Smooth muscle cell (in vitro differentiated cells): Measurements from ENCODE around the gene NR0B1. TPM values are rescaled to one million over a fixed set of nuclear protein-coding genes. Genes with fewer than 3 reads are reported as not detected.

Experiments
- DNase-seq: peaks from one replicate; lab custom pipeline; 2025; ENCODE audit not compliant: unreplicated experiment; lab: John Stamatoyannopoulos, UW
- H2AFZ ChIP-seq: fragments of 200-600 bp; sonication (generic); 2 replicates; pipeline ENCODE4 v1.6.0; 2016; ENCODE audit warnings: antibody characterized with exemption, low read depth, mild to moderate bottlenecking
- H3F3A ChIP-seq: fragments of 200-600 bp; sonication (generic); 2 replicates; pipeline ENCODE4 v1.6.0; 2017; ENCODE audit warnings: antibody characterized with exemption, low read depth
- H3K27ac ChIP-seq: fragments of 200-600 bp; sonication (generic); 2 replicates; pipeline ENCODE4 v1.5.1; 2016; ENCODE audit warnings: low read depth, mild to moderate bottlenecking
- H3K27me3 ChIP-seq: fragments of 200-600 bp; sonication (generic); 2 replicates; pipeline ENCODE4 v1.6.1; 2016; ENCODE audit warnings: low read depth, mild to moderate bottlenecking
- H3K36me3 ChIP-seq: fragments of 200-600 bp; sonication (generic); 2 replicates; pipeline ENCODE4 v1.5.1; 2016; ENCODE audit warnings: low read depth
- H3K4me1 ChIP-seq: fragments of 200-600 bp; sonication (generic); 2 replicates; pipeline ENCODE4 v1.5.1; 2016; ENCODE audit warnings: low read depth
- H3K4me2 ChIP-seq: fragments of 200-600 bp; sonication (generic); 2 replicates; pipeline ENCODE4 v1.6.0; 2016; ENCODE audit warnings: mild to moderate bottlenecking
- H3K4me3 ChIP-seq: fragments of 200-600 bp; sonication (generic); 2 replicates; pipeline ENCODE4 v1.5.1; 2016; ENCODE audit warnings: mild to moderate bottlenecking
- H3K79me2 ChIP-seq: fragments of 200-600 bp; sonication (generic); 2 replicates; pipeline ENCODE4 v1.6.0; 2016; ENCODE audit warnings: low read depth, mild to moderate bottlenecking
- H3K9ac ChIP-seq: fragments of 200-600 bp; sonication (generic); 2 replicates; pipeline ENCODE4 v1.6.0; 2016; ENCODE audit warnings: low read depth
- H3K9me3 ChIP-seq: fragments of 200-600 bp; sonication (generic); replicated peaks from 2 replicates; pipeline ENCODE4 v1.5.1; 2016; ENCODE audit warnings: low read depth
- H4K20me1 ChIP-seq: fragments of 200-600 bp; sonication (generic); 2 replicates; pipeline ENCODE4 v1.6.0; 2016; ENCODE audit warnings: low read depth
- WGBS: methylation state at CpG from one replicate; pipeline ENCODE4 v1.1.7; 2016; ENCODE audit warnings: low lambda C conversion rate; 5-methylcytosine and 5-hydroxymethylcytosine counted together
- polyA plus RNA-seq: library from polyadenylated mRNA; unstranded; fragments of >200 nt; fragmentation: Nextera tagmentation; extraction: Ambion mirVana; gene quantifications from 2 replicates; pipeline ENCODE4 v1.2.1, GENCODE V29; 2016
- total RNA-seq: library from RNA; depleted of rRNA; stranded (reverse); fragments of >200 nt; gene quantifications from 2 replicates; pipeline ENCODE4 v1.2.3, GENCODE V29; 2014
- TF ChIP-seq, protein P1 (sequence below): fragments of 200-600 bp; sonication (generic); IDR thresholded peaks from 2 replicates; pipeline ENCODE4 v1.5.1; 2017; ENCODE audit warnings: borderline replicate concordance, mild to moderate bottlenecking, antibody characterized with exemption; ENCODE audit not compliant: insufficient read depth, poor library complexity, severe bottlenecking

Gene NR0B1
- total and polyA plus RNA-seq, 2 experiments from 2014 or later, result not detected

DNA sequence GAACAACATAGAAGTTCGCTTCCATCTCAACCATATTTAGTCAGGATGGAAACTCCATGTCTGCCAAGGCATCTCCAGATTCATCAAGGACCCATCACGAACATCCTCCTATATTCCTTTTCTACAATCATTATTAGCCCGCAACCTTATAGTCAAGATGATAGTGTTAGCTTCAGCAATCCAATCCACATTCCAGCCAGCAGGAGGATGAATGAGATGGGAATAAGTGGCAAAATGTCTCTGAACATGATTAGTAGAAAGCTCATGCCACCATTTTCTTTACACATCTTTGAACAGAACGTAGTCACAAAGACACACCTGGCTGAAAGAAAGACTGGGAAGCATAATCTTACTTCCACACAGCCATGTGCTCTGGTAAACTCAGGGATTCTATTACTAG lies 18.6 kb upstream of the NR0B1 start:
- H3K27ac ChIP-seq, result no peak overlapping the region
- no peak overlapping the region for H2AFZ ChIP-seq
- no peak overlapping the region for H3K9ac ChIP-seq
- 77% methylated on average over 4 of the region's 4 CpGs for WGBS
- no peak overlapping the region for H3K4me2 ChIP-seq
- H3K4me1 ChIP-seq, result no peaks in the 10 kb centered on the region
- no peaks in the 10 kb centered on the region for H3K9me3 ChIP-seq
- TF ChIP-seq, protein P1, sequence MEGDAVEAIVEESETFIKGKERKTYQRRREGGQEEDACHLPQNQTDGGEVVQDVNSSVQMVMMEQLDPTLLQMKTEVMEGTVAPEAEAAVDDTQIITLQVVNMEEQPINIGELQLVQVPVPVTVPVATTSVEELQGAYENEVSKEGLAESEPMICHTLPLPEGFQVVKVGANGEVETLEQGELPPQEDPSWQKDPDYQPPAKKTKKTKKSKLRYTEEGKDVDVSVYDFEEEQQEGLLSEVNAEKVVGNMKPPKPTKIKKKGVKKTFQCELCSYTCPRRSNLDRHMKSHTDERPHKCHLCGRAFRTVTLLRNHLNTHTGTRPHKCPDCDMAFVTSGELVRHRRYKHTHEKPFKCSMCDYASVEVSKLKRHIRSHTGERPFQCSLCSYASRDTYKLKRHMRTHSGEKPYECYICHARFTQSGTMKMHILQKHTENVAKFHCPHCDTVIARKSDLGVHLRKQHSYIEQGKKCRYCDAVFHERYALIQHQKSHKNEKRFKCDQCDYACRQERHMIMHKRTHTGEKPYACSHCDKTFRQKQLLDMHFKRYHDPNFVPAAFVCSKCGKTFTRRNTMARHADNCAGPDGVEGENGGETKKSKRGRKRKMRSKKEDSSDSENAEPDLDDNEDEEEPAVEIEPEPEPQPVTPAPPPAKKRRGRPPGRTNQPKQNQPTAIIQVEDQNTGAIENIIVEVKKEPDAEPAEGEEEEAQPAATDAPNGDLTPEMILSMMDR, result no peak
- H4K20me1 ChIP-seq, result no peaks in the 10 kb centered on the region
- H3K27me3 ChIP-seq, result no peaks in the 10 kb centered on the region
- no peaks in the 10 kb centered on the region for H3F3A ChIP-seq
- no peaks in the 10 kb centered on the region for H3K79me2 ChIP-seq
- no peak for DNase-seq
- H3K36me3 ChIP-seq, result no peaks in the 10 kb centered on the region
- no peak overlapping the region for H3K4me3 ChIP-seq

- Histone ChIP-seq H3F3A (no peaks in the 10 kb centered on the region), H2AFZ (no peak overlapping the region), H3K9ac (no peak overlapping the region), H3K4me2 (no peak overlapping the region), H3K36me3 (no peaks in the 10 kb centered on the region), H3K27me3 (no peaks in the 10 kb centered on the region), H4K20me1 (no peaks in the 10 kb centered on the region), H3K27ac (no peak overlapping the region), H3K4me3 (no peak overlapping the region), H3K9me3 (no peaks in the 10 kb centered on the region), H3K4me1 (no peaks in the 10 kb centered on the region), H3K79me2 (no peaks in the 10 kb centered on the region)
- WGBS, result 80% methylated on average over 1 of the region's 1 CpG
- no peak for DNase-seq
- TF ChIP-seq, protein P1, result no peak
These were observed 8.1 kb upstream of the NR0B1 start for GRCh38 chrX:30317308-30317707.

DNA sequence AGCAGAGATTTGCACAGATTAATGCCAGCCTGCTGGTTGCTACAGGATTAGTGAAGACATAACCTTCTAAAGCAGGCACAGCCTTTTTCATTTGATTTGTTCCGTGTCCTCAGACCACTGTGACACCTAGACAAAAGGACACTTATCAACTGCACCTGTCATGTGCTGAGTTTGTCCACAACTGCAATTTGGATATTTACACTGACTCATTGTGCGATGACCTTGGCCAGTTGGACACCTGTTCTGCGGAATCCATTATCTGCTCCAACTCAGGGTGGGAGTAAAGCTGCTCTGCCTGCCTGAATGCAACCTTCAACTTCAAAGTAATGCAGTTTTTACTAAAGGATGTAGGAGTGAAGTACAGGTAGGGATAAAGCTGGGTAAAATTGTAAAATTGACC lies 4.1 kb upstream of the NR0B1 start:
- Histone ChIP-seq H3K4me3 (no peak overlapping the region), H3K9me3 (no peaks in the 10 kb centered on the region), H2AFZ (no peak overlapping the region), H3K27ac (no peak overlapping the region), H3K4me1 (no peaks in the 10 kb centered on the region), H4K20me1 (no peaks in the 10 kb centered on the region), H3K27me3 (peaks cover 21% of the 10 kb centered on the region), H3K36me3 (no peaks in the 10 kb centered on the region), H3F3A (no peaks in the 10 kb centered on the region), H3K9ac (no peak overlapping the region), H3K79me2 (no peaks in the 10 kb centered on the region), H3K4me2 (no peak overlapping the region)
- TF ChIP-seq, protein P1, result no peak
- WGBS, result 80% methylated on average over 3 of the region's 3 CpGs
- no peak for DNase-seq

GRCh38 chrX:30312858-30313257 lies 3.7 kb upstream of the NR0B1 start:
- H3K36me3 ChIP-seq, result no peaks in the 10 kb centered on the region
- DNase-seq, result no peak
- no peak overlapping the region for H3K4me3 ChIP-seq
- H3K9ac ChIP-seq, result no peak overlapping the region
- no peaks in the 10 kb centered on the region for H3K4me1 ChIP-seq
- H3F3A ChIP-seq, result no peaks in the 10 kb centered on the region
- TF ChIP-seq, protein P1, result no peak
- peaks cover 25% of the 10 kb centered on the region for H3K27me3 ChIP-seq
- 82% methylated on average over 5 of the region's 5 CpGs for WGBS
- no peaks in the 10 kb centered on the region for H3K9me3 ChIP-seq
- H3K4me2 ChIP-seq, result no peak overlapping the region
- H2AFZ ChIP-seq, result no peak overlapping the region
- H3K79me2 ChIP-seq, result no peaks in the 10 kb centered on the region
- H3K27ac ChIP-seq, result no peak overlapping the region
- no peaks in the 10 kb centered on the region for H4K20me1 ChIP-seq
